Measurements from ENCODE around the gene ADGRV1.

DNA sequence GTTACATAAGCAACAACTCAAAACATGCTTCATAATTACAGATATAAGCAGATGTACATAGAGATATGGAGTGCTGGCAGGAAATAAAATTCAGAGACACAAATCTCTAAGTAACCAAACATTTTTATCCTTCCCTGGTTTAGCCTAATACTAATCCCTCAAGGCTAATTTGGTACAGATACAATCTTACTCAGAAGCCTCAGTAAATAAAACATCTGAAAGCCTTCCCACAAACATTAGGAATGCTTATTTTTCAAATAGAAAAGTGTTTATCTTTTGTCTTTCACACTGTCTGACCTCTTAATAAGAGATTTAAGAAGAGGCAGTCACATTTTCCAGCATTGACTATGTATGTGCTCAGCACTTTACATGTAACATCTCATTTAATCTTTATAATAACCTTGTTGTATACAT lies 425.1 kb downstream of the ADGRV1 start:
- TF ChIP-seq POLR2AphosphoS5 (IDR thresholded peaks at IDR 0.05) (no peak), CTCF (IDR thresholded peaks at IDR 0.05) (no peak), POLR2A (IDR thresholded peaks at IDR 0.05) (no peak)

Measured in prostate gland (tissue), 2 donors.